ENCODE data around the gene TWF2.
"Not testable (repeated sequence)": the region's sequence is repeated elsewhere in the genome, so short reads cannot be mapped to it uniquely, and the experiment has no call there.

TWF2 gene

DNA sequence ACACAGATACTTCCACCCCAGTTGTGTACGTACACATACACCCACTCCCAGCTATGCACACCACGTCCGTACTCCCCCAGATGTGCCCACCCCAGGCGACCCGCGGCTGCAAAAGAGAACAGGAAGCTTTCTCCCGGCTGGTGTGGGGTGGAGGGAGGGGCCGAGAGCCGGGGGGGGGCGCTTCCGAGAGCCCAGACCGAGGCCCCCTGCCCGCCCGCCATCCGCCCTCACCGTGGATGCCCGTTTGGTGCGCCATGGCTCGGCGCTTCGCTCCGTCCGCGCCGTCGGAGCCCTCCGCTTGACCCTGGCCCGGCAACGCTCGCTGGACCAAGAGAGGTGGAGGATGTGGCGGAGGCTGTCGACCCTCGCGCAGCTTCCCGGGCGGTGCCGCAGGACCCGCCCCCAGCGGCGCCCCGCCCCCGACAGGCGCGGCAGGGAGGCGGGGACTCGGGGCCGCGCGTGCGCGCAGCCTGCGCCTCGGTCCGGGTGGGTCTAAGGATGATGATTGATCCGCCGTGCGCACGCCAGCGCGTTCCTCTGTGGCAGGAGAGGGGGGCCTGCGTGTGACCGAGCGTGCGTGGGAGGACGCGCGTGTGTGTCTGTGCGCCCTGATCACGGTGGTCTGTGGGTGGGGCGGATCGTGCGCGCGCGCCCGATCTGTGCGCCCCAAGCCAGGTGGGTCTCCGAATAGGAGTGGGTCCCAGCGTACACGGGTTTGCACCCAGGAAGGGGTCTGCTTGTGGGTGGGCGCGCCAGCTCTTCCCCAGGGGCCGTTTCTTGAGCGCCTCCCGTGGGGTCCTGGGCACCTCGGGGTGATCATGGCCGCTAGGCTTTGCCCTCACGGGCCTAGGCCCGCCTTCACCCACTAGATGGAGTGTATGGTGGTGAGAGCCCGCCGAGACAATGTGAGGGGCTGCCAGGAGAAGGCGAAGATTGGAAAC, at the start of gene TWF2:
Gene TWF2, minus strand, starts transcription at position 398 of the 941 bp plus-strand sequence. Its CDS starts 142 bp downstream, at position 256.
- H3K4me1 ChIP-seq (ENCODE audit: control insufficient read depth, insufficient read depth, low read length) = peaks cover 24% of the 10 kb centered on the region
- H3K27ac ChIP-seq (ENCODE audit: low read depth, low read length) = peak within 1 kb of the TSS; percentile 84
- H3K9ac ChIP-seq (ENCODE audit: low read length) = peak within 1 kb of the TSS; percentile 90
- H3K27me3 ChIP-seq (ENCODE audit: control insufficient read depth, insufficient read depth, low read length) = no peaks in the 10 kb centered on the region
- peaks cover 5% of the 10 kb centered on the region for H3K36me3 ChIP-seq (ENCODE audit: control insufficient read depth, insufficient read depth, low read length)
- H3K4me3 ChIP-seq (ENCODE audit: low read length) = peak within 1 kb of the TSS; percentile 94

DNA sequence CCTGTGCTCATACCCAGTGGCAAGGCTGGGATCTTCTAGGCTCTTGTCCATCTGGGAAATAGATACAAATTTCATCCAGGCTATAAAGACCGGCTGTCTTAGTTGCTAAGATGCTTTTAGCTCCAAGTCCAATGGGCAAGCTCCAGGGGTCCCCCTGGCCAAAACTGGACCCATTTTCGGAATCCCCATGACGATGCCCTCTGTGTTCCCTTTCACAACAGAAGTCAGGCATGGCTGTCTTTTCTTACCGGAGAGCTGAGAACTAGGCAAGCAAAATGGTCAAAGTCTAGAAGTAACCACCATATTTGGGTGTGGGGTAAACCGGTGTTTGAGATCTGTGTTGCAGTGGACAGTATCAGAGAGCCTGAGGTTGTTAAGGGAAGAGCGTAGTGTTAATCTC, 49.7 kb upstream of the TWF2 start:
- peaks cover 6% of the 10 kb centered on the region for H3K36me3 ChIP-seq (ENCODE audit: control insufficient read depth, insufficient read depth, low read length)
- peak overlapping the region; percentile 94 for H3K4me3 ChIP-seq (ENCODE audit: low read length)
- H3K4me1 ChIP-seq (ENCODE audit: control insufficient read depth, insufficient read depth, low read length) = no peaks in the 10 kb centered on the region
- no peak overlapping the region for H3K9ac ChIP-seq (ENCODE audit: low read length)
- no peaks in the 10 kb centered on the region for H3K27me3 ChIP-seq (ENCODE audit: control insufficient read depth, insufficient read depth, low read length)
- no peak overlapping the region for H3K27ac ChIP-seq (ENCODE audit: low read depth, low read length)

DNA sequence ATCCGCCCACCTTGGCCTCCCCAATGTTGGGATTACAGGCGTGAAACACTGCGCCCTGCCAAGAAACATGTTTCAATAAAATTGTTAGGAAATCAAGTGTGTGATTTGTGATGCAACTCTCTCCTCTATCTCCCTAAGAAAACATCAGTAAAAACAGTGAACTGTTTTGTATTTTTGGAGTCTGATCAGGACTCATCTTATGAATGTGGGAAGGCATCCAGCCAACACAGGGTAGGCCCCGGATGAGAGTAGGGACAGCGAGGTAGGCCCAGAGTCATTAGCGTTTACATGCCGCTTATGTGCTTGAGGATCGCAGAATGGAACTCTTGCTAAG, 47.8 kb upstream of the TWF2 start:
- peak overlapping the region; percentile 98 for H3K9ac ChIP-seq (ENCODE audit: low read length)
- peak overlapping the region; percentile 94 for H3K4me3 ChIP-seq (ENCODE audit: low read length)
- H3K27me3 ChIP-seq (ENCODE audit: control insufficient read depth, insufficient read depth, low read length) = no peaks in the 10 kb centered on the region
- no peaks in the 10 kb centered on the region for H3K4me1 ChIP-seq (ENCODE audit: control insufficient read depth, insufficient read depth, low read length)
- H3K36me3 ChIP-seq (ENCODE audit: control insufficient read depth, insufficient read depth, low read length) = no peaks in the 10 kb centered on the region
- H3K27ac ChIP-seq (ENCODE audit: low read depth, low read length) = peak overlapping the region; percentile 100

DNA sequence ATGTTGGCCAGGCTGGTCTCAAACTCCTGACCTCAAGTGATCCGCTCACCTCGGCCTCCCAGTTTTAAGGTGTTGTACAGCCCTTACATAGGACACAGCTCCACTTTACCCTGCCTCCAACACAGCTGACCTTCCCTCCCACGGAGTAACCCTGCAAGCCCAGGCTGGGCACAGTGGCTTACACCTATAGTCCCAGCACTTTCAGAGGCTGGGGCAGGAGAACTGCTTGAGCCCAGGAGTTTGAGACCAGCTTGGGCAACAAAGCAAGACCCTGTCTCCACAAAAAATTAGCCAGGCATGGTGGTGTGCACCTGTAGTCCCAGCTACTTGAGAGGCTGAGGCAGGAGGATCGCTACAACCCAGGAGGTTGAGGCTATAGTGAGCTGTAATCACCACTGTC, 45.1 kb upstream of the TWF2 start:
- H3K4me1 ChIP-seq (ENCODE audit: control insufficient read depth, insufficient read depth, low read length); H3K9ac ChIP-seq (ENCODE audit: low read length); H3K27me3 ChIP-seq (ENCODE audit: control insufficient read depth, insufficient read depth, low read length); H3K36me3 ChIP-seq (ENCODE audit: control insufficient read depth, insufficient read depth, low read length); H3K27ac ChIP-seq (ENCODE audit: low read depth, low read length); H3K4me3 ChIP-seq (ENCODE audit: low read length): not testable (repeated sequence)

DNA sequence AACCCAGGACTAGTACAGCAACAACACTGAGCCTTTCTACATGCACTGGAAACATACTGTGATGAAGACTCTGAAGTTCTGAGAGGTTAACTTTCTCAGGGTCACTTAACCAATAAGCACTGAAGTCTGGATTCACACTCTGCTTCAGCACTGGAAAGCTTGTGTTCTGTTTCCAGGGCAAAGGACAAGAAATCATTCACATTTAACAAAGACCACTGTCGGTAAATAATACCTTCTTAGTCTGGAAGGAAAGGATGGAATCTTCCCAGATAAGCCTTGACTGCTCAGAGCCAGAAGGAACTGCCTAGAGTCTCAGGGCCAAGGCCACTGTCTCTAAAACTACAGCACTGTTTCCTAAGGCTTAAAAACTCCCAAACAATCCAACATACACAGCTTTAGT, 44.3 kb upstream of the TWF2 start:
- Histone ChIP-seq H3K27ac (ENCODE audit: low read depth, low read length) (no peak overlapping the region), H3K4me3 (ENCODE audit: low read length) (no peak overlapping the region), H3K4me1 (ENCODE audit: control insufficient read depth, insufficient read depth, low read length) (peaks cover 6% of the 10 kb centered on the region), H3K27me3 (ENCODE audit: control insufficient read depth, insufficient read depth, low read length) (no peaks in the 10 kb centered on the region), H3K9ac (ENCODE audit: low read length) (no peak overlapping the region), H3K36me3 (ENCODE audit: control insufficient read depth, insufficient read depth, low read length) (no peaks in the 10 kb centered on the region)

DNA sequence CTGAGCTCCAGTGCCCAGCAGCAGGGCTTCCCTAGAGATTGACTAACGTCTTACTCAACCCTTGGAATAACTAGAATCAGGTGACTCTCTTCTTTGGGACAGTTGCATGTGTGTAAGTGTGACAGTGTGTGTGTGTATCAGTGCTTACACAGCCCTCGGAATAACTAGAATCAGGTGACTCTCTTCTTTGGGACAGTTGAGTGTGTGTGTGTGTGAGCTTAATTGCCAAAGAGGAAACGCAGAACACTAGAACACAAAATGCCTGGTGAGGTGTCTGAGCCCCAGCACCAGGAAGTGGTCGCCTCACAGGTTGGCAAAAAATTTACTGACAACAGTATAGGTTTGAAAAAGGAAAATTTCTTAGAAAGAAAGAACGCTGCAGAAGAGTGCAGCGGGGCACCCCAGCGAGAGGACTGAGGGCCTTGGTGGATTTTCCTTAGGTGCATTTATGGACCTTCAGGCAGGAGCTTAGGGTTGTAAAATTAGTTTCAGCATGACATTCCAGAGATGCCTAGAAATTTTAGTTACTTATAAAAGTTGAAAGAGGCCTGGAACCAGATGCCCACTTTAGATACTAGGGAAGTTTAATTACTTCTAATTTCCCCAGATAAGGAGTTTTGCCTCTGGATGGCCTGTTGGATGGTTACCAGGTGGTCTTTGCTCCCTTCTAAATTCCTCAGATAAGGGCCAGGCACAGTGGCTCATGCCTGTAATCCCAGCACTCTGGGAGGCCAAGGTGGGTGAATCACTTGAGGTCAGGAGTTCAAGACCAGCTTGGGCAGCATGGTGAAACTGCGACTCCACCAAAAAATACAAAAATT, 43.2 kb upstream of the TWF2 start:
- Histone ChIP-seq H3K4me3 (ENCODE audit: low read length) (no peak overlapping the region), H3K9ac (ENCODE audit: low read length) (no peak overlapping the region), H3K4me1 (ENCODE audit: control insufficient read depth, insufficient read depth, low read length) (peaks cover 6% of the 10 kb centered on the region)

DNA sequence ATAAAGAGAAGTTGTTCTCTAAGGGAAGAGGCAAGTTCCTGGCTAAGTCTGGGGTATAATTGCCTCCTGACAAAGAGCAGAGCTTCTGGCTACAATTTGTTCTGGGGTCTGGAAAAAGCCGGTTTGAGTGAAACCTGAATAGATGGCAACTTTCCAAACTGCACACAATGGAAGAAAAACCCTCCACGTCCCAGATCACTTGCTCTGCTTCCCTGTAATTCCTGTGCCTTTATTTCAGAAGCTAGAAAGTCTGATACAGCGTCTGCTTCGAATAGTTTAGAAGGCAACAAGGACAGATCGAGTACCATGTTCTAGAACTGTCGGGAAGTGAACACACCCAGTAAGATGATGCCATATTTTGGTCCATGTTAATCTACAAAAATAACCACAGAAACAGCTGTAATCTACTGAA, 41.1 kb upstream of the TWF2 start:
- peaks cover 6% of the 10 kb centered on the region for H3K36me3 ChIP-seq (ENCODE audit: control insufficient read depth, insufficient read depth, low read length)
- peaks cover 21% of the 10 kb centered on the region for H3K4me1 ChIP-seq (ENCODE audit: control insufficient read depth, insufficient read depth, low read length)
- peak overlapping the region; percentile 100 for H3K27ac ChIP-seq (ENCODE audit: low read depth, low read length)
- no peak overlapping the region for H3K4me3 ChIP-seq (ENCODE audit: low read length)
- H3K9ac ChIP-seq (ENCODE audit: low read length) = no peak overlapping the region
- no peaks in the 10 kb centered on the region for H3K27me3 ChIP-seq (ENCODE audit: control insufficient read depth, insufficient read depth, low read length)

More for the DNA sequence above, 43.2 kb upstream of the TWF2 start:
- peaks cover 2% of the 10 kb centered on the region for H3K36me3 ChIP-seq (ENCODE audit: control insufficient read depth, insufficient read depth, low read length)
- no peak overlapping the region for H3K27ac ChIP-seq (ENCODE audit: low read depth, low read length)
- H3K27me3 ChIP-seq (ENCODE audit: control insufficient read depth, insufficient read depth, low read length) = no peaks in the 10 kb centered on the region

DNA sequence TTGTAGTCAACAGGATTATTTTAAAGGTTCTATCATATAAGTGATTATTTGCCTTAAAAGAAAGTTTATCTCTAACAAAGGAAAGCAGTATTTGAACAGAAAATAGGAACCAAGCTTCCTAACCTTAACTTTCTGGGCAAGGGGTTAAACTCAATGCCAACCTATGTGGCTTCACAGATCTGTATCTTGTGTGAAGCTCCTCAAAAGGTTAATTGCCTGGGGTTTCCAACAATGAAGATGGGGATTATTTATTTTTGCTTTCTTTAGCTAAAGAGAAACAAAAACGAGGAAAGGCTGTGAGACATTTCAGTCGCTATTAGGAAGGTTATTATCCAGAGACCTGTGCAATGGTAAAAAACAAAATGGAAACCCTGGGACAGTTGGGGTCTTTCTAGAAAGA, 40.6 kb upstream of the TWF2 start:
- H3K27ac ChIP-seq (ENCODE audit: low read depth, low read length) = peak overlapping the region; percentile 100
- peaks cover 6% of the 10 kb centered on the region for H3K36me3 ChIP-seq (ENCODE audit: control insufficient read depth, insufficient read depth, low read length)
- peaks cover 21% of the 10 kb centered on the region for H3K4me1 ChIP-seq (ENCODE audit: control insufficient read depth, insufficient read depth, low read length)
- no peaks in the 10 kb centered on the region for H3K27me3 ChIP-seq (ENCODE audit: control insufficient read depth, insufficient read depth, low read length)
- peak overlapping the region; percentile 99 for H3K4me3 ChIP-seq (ENCODE audit: low read length)
- H3K9ac ChIP-seq (ENCODE audit: low read length) = no peak overlapping the region

DNA sequence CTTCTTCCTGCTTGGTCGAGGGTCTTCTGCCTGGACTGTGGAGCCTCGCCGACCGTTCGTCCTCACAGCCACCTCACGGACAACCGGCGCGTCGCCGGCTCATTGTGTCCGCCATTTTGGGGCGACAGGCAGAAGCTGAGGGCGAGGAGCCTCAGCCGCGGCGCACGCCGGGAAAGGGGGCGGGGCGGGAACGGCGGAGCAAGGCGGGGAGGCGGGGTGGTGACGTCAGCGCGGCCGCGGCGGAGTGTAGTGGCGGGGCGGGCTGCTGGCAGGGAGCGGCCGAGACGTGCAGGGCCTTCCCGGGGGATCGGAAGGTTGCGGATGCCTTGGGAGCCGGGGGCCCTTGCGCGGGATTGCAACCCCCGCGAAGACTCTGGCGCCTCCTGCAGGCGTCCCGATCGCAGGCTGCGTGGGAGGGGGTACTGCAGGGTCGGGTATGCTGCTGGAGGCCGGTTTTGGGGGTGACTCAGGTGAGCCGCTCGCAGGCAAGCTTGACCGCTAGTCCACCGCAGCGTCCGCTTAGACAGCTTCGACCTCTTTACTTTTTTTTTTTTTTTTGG, 39.6 kb upstream of the TWF2 start, which contains the start of gene WDR82:
Gene WDR82, minus strand, starts transcription at position 140 of the 560 bp plus-strand sequence. CDS start 288 bp downstream, outside the sequence.
- Histone ChIP-seq H3K36me3 (ENCODE audit: control insufficient read depth, insufficient read depth, low read length) (peaks cover 6% of the 10 kb centered on the region), H3K9ac (ENCODE audit: low read length) (peak within 1 kb of the TSS; percentile 98), H3K27ac (ENCODE audit: low read depth, low read length) (peak within 1 kb of the TSS; percentile 100), H3K27me3 (ENCODE audit: control insufficient read depth, insufficient read depth, low read length) (no peaks in the 10 kb centered on the region), H3K4me3 (ENCODE audit: low read length) (peak within 1 kb of the TSS; percentile 99), H3K4me1 (ENCODE audit: control insufficient read depth, insufficient read depth, low read length) (peaks cover 21% of the 10 kb centered on the region)

DNA sequence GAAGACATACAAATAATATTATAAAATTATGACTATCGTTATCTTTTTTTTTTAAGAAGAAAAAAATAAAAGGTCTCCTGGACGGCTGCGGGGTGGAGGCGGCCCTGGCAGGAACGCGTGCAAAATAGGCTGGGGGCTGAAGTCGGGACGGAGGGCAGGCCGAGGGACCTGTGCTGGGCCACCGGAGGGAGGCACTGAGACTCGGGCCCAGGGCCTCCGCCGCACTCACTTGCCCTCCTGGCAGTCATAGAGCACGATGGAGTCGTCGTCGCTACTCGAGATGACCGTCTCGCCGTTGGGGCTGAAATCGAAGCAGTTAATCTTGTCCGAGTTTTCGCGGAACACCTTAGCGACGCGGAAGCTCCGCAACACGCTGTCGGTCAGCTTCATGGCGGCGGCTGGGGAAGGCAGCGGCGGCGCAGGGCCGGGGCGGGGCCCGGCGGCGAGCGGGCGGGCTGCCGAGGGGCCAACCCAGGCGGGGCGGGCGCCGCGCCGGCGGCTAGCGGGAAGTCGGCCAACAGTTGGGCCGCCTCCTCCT, 39.1 kb upstream of the TWF2 start:
- Histone ChIP-seq H3K9ac (ENCODE audit: low read length) (peak overlapping the region; percentile 98), H3K36me3 (ENCODE audit: control insufficient read depth, insufficient read depth, low read length) (peaks cover 6% of the 10 kb centered on the region), H3K4me1 (ENCODE audit: control insufficient read depth, insufficient read depth, low read length) (peaks cover 21% of the 10 kb centered on the region), H3K27ac (ENCODE audit: low read depth, low read length) (peak overlapping the region; percentile 100), H3K27me3 (ENCODE audit: control insufficient read depth, insufficient read depth, low read length) (no peaks in the 10 kb centered on the region), H3K4me3 (ENCODE audit: low read length) (peak overlapping the region; percentile 99)

DNA sequence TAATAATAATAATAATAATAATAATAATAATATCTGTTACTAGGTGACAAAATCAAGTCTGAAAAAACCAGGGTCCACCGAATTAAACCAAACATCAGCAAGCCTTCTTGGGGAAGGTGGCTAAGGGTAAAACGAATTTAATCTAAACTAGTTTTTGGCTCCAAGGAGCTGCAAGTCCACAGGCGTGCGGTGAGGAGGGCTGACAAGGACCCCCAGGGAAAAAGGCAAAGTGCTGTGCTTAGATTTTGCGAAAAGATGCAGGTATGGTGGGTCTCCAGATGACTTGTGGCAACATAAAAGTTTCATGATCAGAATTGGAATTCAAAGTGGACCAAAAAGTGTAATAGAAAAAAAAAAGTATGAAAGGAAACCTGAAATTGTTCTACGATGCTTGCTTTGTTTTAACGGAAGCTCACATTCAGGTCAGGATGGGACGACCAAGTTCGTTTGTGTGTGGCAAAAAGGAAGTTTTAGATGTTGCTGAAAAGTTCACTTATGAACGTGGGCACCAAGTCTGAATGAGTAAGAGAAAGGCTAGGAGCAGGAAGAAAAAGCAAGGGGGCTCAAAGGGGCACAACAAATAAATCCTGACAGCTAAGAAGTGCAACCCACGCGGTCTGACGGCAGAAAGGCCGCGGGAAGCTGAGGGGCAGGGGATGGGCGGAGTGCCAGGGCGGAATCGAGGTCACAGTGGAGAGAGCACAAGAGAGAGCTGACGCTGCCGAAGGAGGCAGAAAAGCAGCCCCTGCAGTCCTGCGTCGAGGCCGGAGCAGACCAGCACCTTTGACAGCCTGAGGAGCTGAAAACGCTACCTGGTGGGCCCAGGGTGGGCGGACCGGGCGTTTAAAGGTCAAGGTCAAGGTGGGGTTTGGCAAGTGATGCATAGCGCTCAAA, 38.4 kb upstream of the TWF2 start:
- no peaks in the 10 kb centered on the region for H3K27me3 ChIP-seq (ENCODE audit: control insufficient read depth, insufficient read depth, low read length)
- H3K9ac ChIP-seq (ENCODE audit: low read length) = peak overlapping the region; percentile 98
- H3K27ac ChIP-seq (ENCODE audit: low read depth, low read length) = peak overlapping the region; percentile 100
- H3K4me1 ChIP-seq (ENCODE audit: control insufficient read depth, insufficient read depth, low read length) = peaks cover 21% of the 10 kb centered on the region
- H3K36me3 ChIP-seq (ENCODE audit: control insufficient read depth, insufficient read depth, low read length) = peaks cover 11% of the 10 kb centered on the region
- peak overlapping the region; percentile 99 for H3K4me3 ChIP-seq (ENCODE audit: low read length)

Data from rectal smooth muscle tissue (tissue), 1 donor.